Measurements from ENCODE around the gene IRS1. TPM values are rescaled to one million over a fixed set of nuclear protein-coding genes. Genes with fewer than 3 reads are reported as not detected.

Gene IRS1
- total and polyA plus RNA-seq, 2 donors (not counting 1 experiment from before 2014, with no cell fraction given) = 14.3 to 29.1 TPM

- Histone ChIP-seq H4K20me1 (ENCODE audit: control insufficient read depth, extremely low read depth, insufficient read depth, low read length) (no peaks in the 10 kb centered on the region), H3K36me3 (ENCODE audit: control insufficient read depth, insufficient read depth, low read length) (peaks cover 24% of the 10 kb centered on the region), H3K9ac (ENCODE audit: insufficient read depth, low read length) (peak overlapping the region; percentile 85), H3K4me2 (ENCODE audit: extremely low read depth, insufficient read depth, low read length) (peak overlapping the region; percentile 97), H3K79me2 (ENCODE audit: control insufficient read depth, insufficient read depth, low read length) (peaks cover 90% of the 10 kb centered on the region), H3K27ac (ENCODE audit: insufficient read depth, low read length) (peak overlapping the region; percentile 88), H3K4me3 (replicated peaks in 1 of 4; ENCODE audit: control extremely low read depth in 1 of 4, insufficient read depth in 1 of 4, low read depth in 3 of 4, low read length in 4 of 4) (peak overlapping the region; percentile 59 to 96 (median 92)), H2AFZ (ENCODE audit: low read length) (no peak overlapping the region), H3K27me3 (ENCODE audit: control insufficient read depth, insufficient read depth, low read length) (no peaks in the 10 kb centered on the region), H3K9me3 (ENCODE audit: control insufficient read depth, insufficient read depth, low read depth, low read length) (no peaks in the 10 kb centered on the region), H3K4me1 (ENCODE audit: control insufficient read depth, extremely low read depth, insufficient read depth, low read length) (peaks cover 5% of the 10 kb centered on the region)
- TF ChIP-seq EZH2 (IDR thresholded peaks at IDR 0.05; ENCODE audit: low read length, missing control alignments) = no peak
- TF ChIP-seq CTCF (conservative IDR thresholded peaks at IDR 0.05 in 1 of 2, IDR thresholded peaks at IDR 0.05 in 1 of 2; ENCODE audit: low read depth in 1 of 2, low read length in 2 of 2) = peak; percentile 72 to 83
- peak in 1 of 2 donors; percentile 81 for DNase-seq (ENCODE audit: low read depth in 2 of 2)
These were observed 2.8 kb downstream of the IRS1 start for GRCh38 chr2:226796840-226797288.

- Histone ChIP-seq H3K4me1 (ENCODE audit: control insufficient read depth, extremely low read depth, insufficient read depth, low read length) (peaks cover 5% of the 10 kb centered on the region), H3K4me3 (replicated peaks in 1 of 4; ENCODE audit: control extremely low read depth in 1 of 4, insufficient read depth in 1 of 4, low read depth in 3 of 4, low read length in 4 of 4) (peak overlapping the region; percentile 59 to 96 (median 92)), H3K9me3 (ENCODE audit: control insufficient read depth, insufficient read depth, low read depth, low read length) (no peaks in the 10 kb centered on the region), H3K79me2 (ENCODE audit: control insufficient read depth, insufficient read depth, low read length) (peaks cover 92% of the 10 kb centered on the region), H3K9ac (ENCODE audit: insufficient read depth, low read length) (peak overlapping the region; percentile 85), H2AFZ (ENCODE audit: low read length) (no peak overlapping the region), H4K20me1 (ENCODE audit: control insufficient read depth, extremely low read depth, insufficient read depth, low read length) (no peaks in the 10 kb centered on the region), H3K27me3 (ENCODE audit: control insufficient read depth, insufficient read depth, low read length) (no peaks in the 10 kb centered on the region), H3K36me3 (ENCODE audit: control insufficient read depth, insufficient read depth, low read length) (peaks cover 24% of the 10 kb centered on the region), H3K4me2 (ENCODE audit: extremely low read depth, insufficient read depth, low read length) (peak overlapping the region; percentile 97), H3K27ac (ENCODE audit: insufficient read depth, low read length) (peak overlapping the region; percentile 88)
- TF ChIP-seq EZH2 (IDR thresholded peaks at IDR 0.05; ENCODE audit: low read length, missing control alignments) (no peak), CTCF (conservative IDR thresholded peaks at IDR 0.05 in 1 of 2, IDR thresholded peaks at IDR 0.05 in 1 of 2; ENCODE audit: low read depth in 1 of 2, low read length in 2 of 2) (no peak)
- peak in 1 of 2 donors; percentile 34 for DNase-seq (ENCODE audit: low read depth in 2 of 2)
These were observed 3.4 kb downstream of the IRS1 start for GRCh38 chr2:226796012-226796839.

- H3K4me2 ChIP-seq (ENCODE audit: extremely low read depth, insufficient read depth, low read length) = peak overlapping the region; percentile 97
These were observed 4.2 kb downstream of the IRS1 start for GRCh38 chr2:226795281-226796011.

More at GRCh38 chr2:226795281-226796011, 4.2 kb downstream of the IRS1 start:
- H3K27me3 ChIP-seq (ENCODE audit: control insufficient read depth, insufficient read depth, low read length) = no peaks in the 10 kb centered on the region
- H2AFZ ChIP-seq (ENCODE audit: low read length) = no peak overlapping the region
- H4K20me1 ChIP-seq (ENCODE audit: control insufficient read depth, extremely low read depth, insufficient read depth, low read length) = no peaks in the 10 kb centered on the region
- H3K9ac ChIP-seq (ENCODE audit: insufficient read depth, low read length) = peak overlapping the region; percentile 85
- peaks cover 6% of the 10 kb centered on the region for H3K4me1 ChIP-seq (ENCODE audit: control insufficient read depth, extremely low read depth, insufficient read depth, low read length)
- TF ChIP-seq EZH2 (IDR thresholded peaks at IDR 0.05; ENCODE audit: low read length, missing control alignments) = no peak
- peak; percentile 10 to 21 for TF ChIP-seq CTCF (conservative IDR thresholded peaks at IDR 0.05 in 1 of 2, IDR thresholded peaks at IDR 0.05 in 1 of 2; ENCODE audit: low read depth in 1 of 2, low read length in 2 of 2)
- no peaks in the 10 kb centered on the region for H3K9me3 ChIP-seq (ENCODE audit: control insufficient read depth, insufficient read depth, low read depth, low read length)
- H3K36me3 ChIP-seq (ENCODE audit: control insufficient read depth, insufficient read depth, low read length) = peaks cover 24% of the 10 kb centered on the region
- DNase-seq (ENCODE audit: low read depth in 2 of 2) = peak; percentile 33 to 40
- peak overlapping the region; percentile 88 for H3K27ac ChIP-seq (ENCODE audit: insufficient read depth, low read length)
- H3K4me3 ChIP-seq (replicated peaks in 1 of 4; ENCODE audit: control extremely low read depth in 1 of 4, insufficient read depth in 1 of 4, low read depth in 3 of 4, low read length in 4 of 4) = peak overlapping the region; percentile 59 to 96 (median 92)
- peaks cover 94% of the 10 kb centered on the region for H3K79me2 ChIP-seq (ENCODE audit: control insufficient read depth, insufficient read depth, low read length)

Data from fibroblast of lung (primary cell).